ENCODE data around the gene GARNL3.

The GARNL3 gene

DNA sequence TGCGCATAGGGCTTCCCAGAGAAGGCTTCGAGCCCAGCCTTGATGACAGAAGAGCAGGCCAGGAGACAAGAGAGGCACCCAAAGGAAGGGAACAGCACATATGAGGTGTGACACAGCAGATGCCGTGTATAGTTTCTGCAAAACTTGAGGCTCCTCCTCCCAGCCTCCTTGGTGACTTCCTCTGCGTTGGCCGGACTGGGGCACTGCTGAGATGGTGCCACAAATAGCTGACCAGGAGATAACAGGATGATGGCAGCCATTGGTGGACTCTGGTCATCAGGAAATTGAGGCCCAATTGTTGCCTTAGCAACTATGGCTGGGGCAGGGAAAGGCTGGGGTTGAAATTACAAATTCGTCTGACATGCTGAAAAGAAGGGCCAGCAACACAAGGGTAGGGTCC is 154.8 kb downstream of the GARNL3 start:
- DNase-seq (ENCODE audit: low read depth, low spot score): no peak
- H3K27ac ChIP-seq: no peak overlapping the region

DNA sequence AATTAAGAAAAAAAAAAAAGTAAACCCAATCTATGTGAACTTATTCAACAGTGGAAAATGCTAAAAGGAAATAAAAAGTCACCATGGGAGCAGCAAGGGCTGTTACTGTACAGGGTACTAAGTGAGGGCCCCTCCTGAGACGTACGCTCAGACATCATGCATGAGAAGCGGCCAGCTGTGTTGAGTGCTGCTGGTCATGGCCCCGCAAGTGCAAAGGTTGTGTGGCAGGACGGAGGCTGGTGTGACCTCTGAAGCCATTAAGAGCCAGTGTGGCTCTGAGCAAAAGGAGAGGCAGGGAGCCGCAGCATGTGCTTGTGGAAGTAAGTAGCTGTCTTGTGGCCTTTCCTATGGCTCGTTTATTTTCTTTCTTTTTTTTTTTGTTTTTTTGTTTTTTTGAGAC is 156.5 kb downstream of the GARNL3 start:
- DNase-seq (ENCODE audit: low read depth, low spot score): no peak
- no peak overlapping the region for H3K27ac ChIP-seq

DNA sequence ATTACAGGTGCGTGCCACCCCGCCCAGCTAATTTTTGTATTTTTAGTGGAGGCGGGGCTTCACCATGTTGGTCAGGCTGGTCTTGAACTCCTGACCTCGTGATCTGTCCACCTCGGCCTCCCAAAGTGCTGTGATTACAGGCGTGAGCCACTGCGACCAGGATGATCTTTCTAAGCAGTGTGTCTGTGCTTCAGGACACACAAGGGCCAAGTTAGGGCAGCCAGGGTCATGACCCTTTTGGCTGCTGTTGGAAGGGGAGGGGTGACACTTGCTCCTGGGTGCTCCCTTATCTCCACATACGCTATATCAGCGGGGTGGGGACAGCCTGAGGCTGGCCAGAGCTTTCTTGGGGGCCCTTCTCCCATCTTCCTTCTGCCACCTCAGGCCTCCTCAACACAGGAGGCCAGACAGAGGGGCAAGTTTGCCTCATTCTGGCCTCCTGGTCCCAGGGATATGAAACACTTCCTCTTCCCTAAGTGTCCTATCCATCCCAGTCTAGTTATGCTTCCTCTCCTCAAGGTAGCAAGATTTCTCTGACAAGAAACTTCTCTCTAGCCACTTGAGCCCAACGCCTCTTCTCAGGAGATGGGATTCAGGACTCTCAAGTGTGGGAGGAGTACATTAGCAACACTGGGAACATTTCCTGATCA is 157.7 kb downstream of the GARNL3 start:
- no peak overlapping the region for H3K27ac ChIP-seq
- no peak for DNase-seq (ENCODE audit: low read depth, low spot score)

DNA sequence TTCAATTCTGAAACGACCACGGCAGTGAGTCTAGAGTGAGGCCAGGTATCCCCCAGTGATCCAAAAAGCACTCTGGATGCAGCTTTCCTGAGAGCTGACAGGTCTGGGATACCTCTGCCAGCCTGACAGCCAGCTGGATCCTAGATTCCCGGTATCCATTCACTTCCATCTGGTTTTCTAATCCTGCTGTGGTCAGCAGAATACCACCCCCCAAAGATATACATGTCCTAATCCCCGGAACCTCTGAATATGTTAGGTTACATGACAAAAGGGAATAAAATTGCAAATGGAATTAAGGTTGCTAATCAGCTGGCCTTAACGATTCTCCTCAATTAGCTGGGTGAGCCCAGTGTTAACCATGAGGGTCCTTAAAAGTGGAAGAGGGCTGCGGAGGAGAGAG is 158.2 kb downstream of the GARNL3 start:
- no peak overlapping the region for H3K27ac ChIP-seq
- DNase-seq (ENCODE audit: low read depth, low spot score): no peak

DNA sequence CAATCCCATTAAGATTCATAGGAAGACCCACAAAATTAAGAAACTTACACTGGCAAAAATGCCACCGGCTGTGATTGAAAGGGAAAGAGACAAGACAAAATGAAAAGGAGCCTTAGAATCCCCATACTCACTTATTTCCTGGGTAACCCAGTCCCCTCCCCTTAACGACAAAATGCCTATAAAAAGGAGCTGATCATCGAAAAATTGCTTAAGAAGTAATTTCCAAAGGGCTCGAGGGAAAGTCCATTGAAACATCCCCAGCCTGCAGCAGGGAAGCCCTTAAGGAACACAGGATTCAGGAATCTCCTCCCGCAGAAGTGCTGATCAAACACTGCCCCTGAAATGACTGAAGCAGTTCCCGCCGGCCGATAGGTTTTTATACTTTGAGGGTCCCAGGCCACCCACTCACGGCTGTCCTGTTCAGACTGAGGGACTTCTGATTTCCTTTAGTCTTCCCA is 158.9 kb downstream of the GARNL3 start:
- peak overlapping the region; percentile 86 for H3K27ac ChIP-seq
- DNase-seq (ENCODE audit: low read depth, low spot score): no peak

DNA sequence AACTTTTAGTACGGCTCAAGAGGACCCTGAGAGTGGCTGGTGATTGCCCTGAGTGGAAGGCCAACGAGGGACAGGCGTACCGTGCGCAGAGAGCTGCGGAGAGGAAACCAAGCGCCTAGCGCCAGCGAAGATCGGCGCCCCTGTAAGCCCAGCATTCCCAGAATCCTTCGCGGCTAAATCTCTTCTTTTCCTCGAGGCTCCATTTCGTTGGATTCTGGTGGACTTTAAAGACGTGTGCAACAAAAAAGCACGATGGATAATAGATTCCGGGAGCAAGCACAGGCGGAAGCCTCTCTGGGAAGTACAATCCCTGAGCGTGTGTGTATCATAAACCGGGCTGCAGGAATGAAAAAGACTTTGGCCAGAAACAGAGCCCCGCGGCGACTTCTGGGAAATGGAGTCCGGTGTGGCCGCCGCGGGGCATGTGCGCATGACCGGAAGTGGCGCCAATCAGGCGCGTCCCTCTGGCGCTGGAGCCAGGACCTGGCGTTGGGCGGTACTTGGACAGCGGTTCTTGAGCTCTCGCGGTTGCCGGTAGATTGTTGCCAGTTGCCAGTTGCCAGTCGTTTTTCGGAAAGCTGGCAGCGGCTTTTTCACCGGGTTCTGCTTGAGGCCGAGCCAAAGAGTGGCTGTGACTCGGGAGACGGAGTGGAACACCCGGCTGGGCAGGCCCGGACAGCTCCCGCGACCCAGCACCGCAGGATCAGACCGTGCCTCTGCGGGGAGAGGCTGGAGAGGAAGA is 159.5 kb downstream of the GARNL3 start, which contains the start of gene ZNF79:
Gene ZNF79, plus strand, starts transcription at position 449 of the 742 bp plus-strand sequence. CDS start 406 bp downstream, outside the sequence.
- DNase-seq (ENCODE audit: low read depth, low spot score): peak; percentile 74
- peak within 1 kb of the TSS; percentile 86 for H3K27ac ChIP-seq

DNA sequence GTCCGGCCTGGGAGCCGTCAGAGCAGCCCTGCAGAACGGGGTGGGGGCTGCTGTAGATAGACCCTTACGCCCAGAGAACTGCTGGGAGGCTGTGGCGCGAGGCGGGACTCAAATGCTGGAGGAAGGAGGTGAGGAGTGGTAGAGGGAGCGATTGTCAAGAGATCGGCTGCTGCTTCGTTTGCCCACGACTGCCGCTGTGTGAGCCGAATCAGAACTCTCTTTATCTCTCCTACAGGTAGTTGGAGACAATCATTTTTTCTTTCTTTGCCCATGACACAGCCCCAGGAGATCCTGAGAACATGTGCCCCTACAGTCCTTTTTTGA is 160.1 kb downstream of the GARNL3 start:
- H3K27ac ChIP-seq: peak overlapping the region; percentile 86
- DNase-seq (ENCODE audit: low read depth, low spot score): no peak

DNA sequence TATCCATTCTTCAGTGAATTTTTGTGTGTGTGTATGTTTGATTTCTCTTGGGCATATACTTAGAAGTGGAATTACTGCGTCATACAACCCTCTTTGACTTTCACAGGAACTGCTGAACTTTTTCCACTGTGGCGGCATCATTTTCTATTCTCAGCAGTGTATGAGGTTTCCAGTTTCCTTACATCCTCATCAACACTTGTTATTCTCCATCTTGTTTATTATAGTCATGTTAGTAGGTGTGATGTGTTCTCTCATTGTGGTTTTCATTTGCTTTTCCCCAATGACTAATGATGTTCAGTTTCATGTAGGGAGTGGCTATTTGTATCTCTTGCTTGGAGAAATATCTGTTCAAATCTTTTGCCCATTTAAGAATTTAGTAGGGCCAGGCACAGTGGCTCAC is 162.2 kb downstream of the GARNL3 start:
- H3K27ac ChIP-seq: peak overlapping the region; percentile 8
- no peak for DNase-seq (ENCODE audit: low read depth, low spot score)

DNA sequence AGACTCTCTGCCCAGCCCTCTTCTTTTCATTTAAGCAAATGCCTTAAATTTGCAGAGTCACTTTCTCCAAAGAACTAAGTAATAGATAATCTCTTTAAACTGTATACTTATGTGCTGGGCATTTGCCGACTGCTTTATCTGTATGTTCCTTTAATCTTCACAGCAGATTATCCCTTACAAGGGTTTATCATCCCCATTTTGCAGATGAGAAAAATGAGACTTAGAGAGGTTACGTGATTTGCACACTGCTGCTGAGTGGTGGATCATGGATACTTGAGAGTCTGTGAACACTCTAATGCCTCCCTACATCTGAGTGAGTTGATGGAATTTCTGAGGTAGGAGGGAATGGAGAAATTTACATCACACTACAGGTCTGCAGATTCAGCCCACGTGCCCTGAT is 163.8 kb downstream of the GARNL3 start:
- no peak overlapping the region for H3K27ac ChIP-seq
- no peak for DNase-seq (ENCODE audit: low read depth, low spot score)

DNA sequence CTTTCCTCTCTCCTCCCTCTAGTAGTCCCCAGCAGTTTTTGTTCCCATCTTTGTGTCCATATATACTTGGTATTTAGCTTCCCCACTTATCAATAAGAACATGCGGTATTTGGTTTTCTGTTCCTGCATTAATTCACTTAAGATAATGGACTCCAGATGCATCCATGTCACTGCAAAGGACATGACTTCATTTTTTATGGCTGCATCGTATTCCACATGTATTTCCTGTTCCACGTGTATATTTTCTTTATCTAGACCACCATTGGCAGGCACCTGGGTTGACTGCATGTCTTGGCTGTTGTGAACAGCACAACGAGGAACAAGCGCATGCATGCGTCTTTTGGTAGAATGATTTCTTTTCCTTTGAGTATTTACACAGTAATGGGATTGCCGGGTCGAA is 165.8 kb downstream of the GARNL3 start:
- DNase-seq (ENCODE audit: low read depth, low spot score): no peak
- no peak overlapping the region for H3K27ac ChIP-seq

DNA sequence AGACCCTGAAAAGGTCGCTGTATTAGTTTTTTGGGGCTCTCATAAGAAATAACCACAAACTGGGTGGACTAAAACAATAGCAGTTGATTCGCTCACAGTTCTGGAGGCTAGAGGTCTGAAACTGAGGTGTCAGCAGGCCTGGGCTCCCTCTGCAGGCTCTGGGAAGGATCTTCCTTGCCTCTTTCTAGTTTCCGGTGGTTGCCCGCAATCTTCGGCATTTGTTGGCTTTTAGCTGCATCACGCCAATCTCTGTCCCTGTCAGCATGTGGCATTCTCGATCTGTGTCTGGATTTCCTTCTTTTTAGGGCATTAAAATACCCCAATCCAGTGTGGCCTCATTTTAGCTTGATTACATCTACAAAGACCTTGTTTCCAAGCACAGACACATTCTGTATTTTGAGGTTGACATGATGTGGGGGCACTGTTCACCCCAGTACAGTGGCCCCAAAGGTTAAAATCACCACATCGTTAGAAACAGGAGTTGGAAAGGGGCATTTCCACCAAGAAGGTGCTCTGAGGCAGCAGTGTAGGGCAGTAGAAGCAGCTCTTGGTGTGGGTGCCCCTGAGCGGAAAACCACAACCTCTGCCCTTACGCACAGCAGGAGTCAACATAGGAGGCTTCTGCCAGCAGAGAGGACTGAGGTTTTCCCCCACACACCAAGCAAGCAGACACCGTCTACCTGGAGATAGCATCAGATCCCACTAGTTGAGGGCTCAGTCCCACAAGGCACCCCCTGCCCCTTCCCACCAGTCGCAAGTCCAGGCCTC is 173.1 kb downstream of the GARNL3 start:
- no peak for DNase-seq (ENCODE audit: low read depth, low spot score)
- H3K27ac ChIP-seq: no peak overlapping the region

DNA sequence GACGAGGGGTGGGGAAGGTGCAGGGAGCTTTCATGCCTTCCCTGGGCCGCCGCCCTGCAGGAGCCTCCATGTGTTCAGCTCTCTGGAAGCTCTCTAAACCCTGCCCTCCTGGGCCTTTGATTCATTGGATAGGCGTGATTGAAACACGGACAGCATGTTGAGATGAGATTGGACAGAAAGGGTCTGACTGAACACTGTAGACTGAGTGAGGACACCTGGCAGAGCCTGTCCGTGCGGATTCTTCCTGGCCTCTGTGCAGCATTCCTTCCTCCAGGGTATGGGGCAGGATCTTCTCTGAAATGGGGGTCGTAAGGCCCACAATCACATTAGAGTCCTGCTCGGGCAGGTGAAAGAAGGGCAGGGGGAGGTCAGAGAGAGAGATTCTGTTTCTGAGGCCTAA is 173.8 kb downstream of the GARNL3 start:
- DNase-seq (ENCODE audit: low read depth, low spot score): no peak
- no peak overlapping the region for H3K27ac ChIP-seq
